GM19438 (cell line): ENCODE data around the gene ANKRD10.

Experiments used
- ATAC-seq: cut with Tn5 transposase; IDR thresholded peaks from one replicate; pipeline ENCODE4 v1.9.1; 2021; ENCODE audit warnings: low read depth; ENCODE audit not compliant: unreplicated experiment

The ANKRD10 gene

GRCh38 chr13:110916301-110917142 is 1.7 kb upstream of the ANKRD10 start:
- no peak for ATAC-seq

- no peak for ATAC-seq
These were observed 971 bp upstream of the ANKRD10 start for GRCh38 chr13:110915874-110916206.

- peak; percentile 30 for ATAC-seq
These were observed 375 bp downstream of the ANKRD10 start for GRCh38 chr13:110914331-110915056.

GRCh38 chr13:110914081-110914330 is 863 bp downstream of the ANKRD10 start:
- no peak for ATAC-seq

GRCh38 chr13:110913322-110914080 is 1.4 kb downstream of the ANKRD10 start:
- ATAC-seq, result no peak

- ATAC-seq, result no peak
These were observed 2.2 kb downstream of the ANKRD10 start for GRCh38 chr13:110912651-110913051.

GRCh38 chr13:110911880-110912279 is 3.0 kb downstream of the ANKRD10 start:
- ATAC-seq, result no peak

GRCh38 chr13:110910013-110910890 is 4.6 kb downstream of the ANKRD10 start:
- no peak for ATAC-seq

GRCh38 chr13:110907951-110908898 is 6.6 kb downstream of the ANKRD10 start:
- no peak for ATAC-seq

- ATAC-seq, result no peak
These were observed 7.6 kb downstream of the ANKRD10 start for GRCh38 chr13:110907301-110907700.

- no peak for ATAC-seq
These were observed 10.1 kb downstream of the ANKRD10 start for GRCh38 chr13:110904748-110905147.

GRCh38 chr13:110902370-110902769 is 12.5 kb downstream of the ANKRD10 start:
- no peak for ATAC-seq

- ATAC-seq, result no peak
These were observed 17.3 kb downstream of the ANKRD10 start for GRCh38 chr13:110897521-110897920.

GRCh38 chr13:110897014-110897413 is 17.9 kb downstream of the ANKRD10 start:
- no peak for ATAC-seq

GRCh38 chr13:110894086-110894485 is 20.8 kb downstream of the ANKRD10 start:
- ATAC-seq, result no peak

GRCh38 chr13:110893571-110893970 is 21.3 kb downstream of the ANKRD10 start:
- ATAC-seq, result no peak

- ATAC-seq, result no peak
These were observed 24.3 kb downstream of the ANKRD10 start for GRCh38 chr13:110890279-110891165.

- ATAC-seq, result no peak
These were observed 26.5 kb downstream of the ANKRD10 start for GRCh38 chr13:110888390-110888789.
